GM23248 (cell line): Measurements from ENCODE around the gene SGTA. TPM values are rescaled to one million over a fixed set of nuclear protein-coding genes. Genes with fewer than 3 reads are reported as not detected.

Source experiments
- DNase-seq: peaks from one replicate; pipeline ENCODE4 v3.0.0-alpha.2; 2015
- H2AFZ ChIP-seq: fragments of 200-600 bp; sonication (generic); 2 replicates; pipeline ENCODE4 v1.6.1; 2016; ENCODE audit warnings: antibody characterized with exemption
- H3F3A ChIP-seq: fragments of 200-600 bp; sonication (generic); 2 replicates; pipeline ENCODE4 v1.6.1; 2016; ENCODE audit warnings: mild to moderate bottlenecking, antibody characterized with exemption, mixed run types; ENCODE audit not compliant: insufficient read depth
- H3K27ac ChIP-seq: fragments of 200-600 bp; sonication (generic); 2 replicates; pipeline ENCODE4 v1.5.1; 2016; ENCODE audit warnings: mild to moderate bottlenecking
- H3K27me3 ChIP-seq: fragments of 200-600 bp; sonication (generic); replicated peaks from 2 replicates; pipeline ENCODE4 v1.6.1; 2016; ENCODE audit warnings: mild to moderate bottlenecking; ENCODE audit not compliant: insufficient read depth
- H3K36me3 ChIP-seq: fragments of 200-600 bp; sonication (generic); 2 replicates; pipeline ENCODE4 v1.6.1; 2016; ENCODE audit warnings: low read depth, mild to moderate bottlenecking
- H3K4me1 ChIP-seq: fragments of 200-600 bp; sonication (generic); 2 replicates; pipeline ENCODE4 v1.6.1; 2016; ENCODE audit warnings: mild to moderate bottlenecking; ENCODE audit not compliant: insufficient read depth
- H3K4me2 ChIP-seq: fragments of 200-600 bp; sonication (generic); one replicate; pipeline ENCODE4 v1.6.1; 2016; ENCODE audit warnings: mild to moderate bottlenecking; ENCODE audit not compliant: unreplicated experiment
- H3K4me3 ChIP-seq: fragments of 200-600 bp; sonication (generic); 2 replicates; pipeline ENCODE4 v1.5.1; 2016; ENCODE audit warnings: mild to moderate bottlenecking
- H3K79me2 ChIP-seq: fragments of 200-600 bp; sonication (generic); 2 replicates; pipeline ENCODE4 v1.6.1; 2016; ENCODE audit warnings: mild to moderate bottlenecking; ENCODE audit not compliant: insufficient read depth
- H3K9ac ChIP-seq: fragments of 200-600 bp; sonication (generic); 2 replicates; pipeline ENCODE4 v1.6.1; 2016; ENCODE audit warnings: mild to moderate bottlenecking
- H3K9me2 ChIP-seq: fragments of 200-600 bp; sonication (generic); 2 replicates; pipeline ENCODE4 v1.6.1; 2016; ENCODE audit warnings: mixed run types, mild to moderate bottlenecking, moderate library complexity; ENCODE audit not compliant: insufficient read depth
- H3K9me3 ChIP-seq: fragments of 200-600 bp; sonication (generic); one replicate; pipeline ENCODE4 v1.6.1; 2017; ENCODE audit warnings: low read depth
- H4K20me1 ChIP-seq: fragments of 200-600 bp; sonication (generic); 2 replicates; pipeline ENCODE4 v1.6.0; 2016; ENCODE audit not compliant: insufficient read depth
- EZH2 ChIP-seq: fragments of 200-600 bp; sonication (generic); IDR thresholded peaks from 2 replicates; pipeline ENCODE4 v1.6.1; 2018; ENCODE audit warnings: antibody characterized with exemption, mild to moderate bottlenecking; ENCODE audit not compliant: insufficient read depth, poor library complexity, severe bottlenecking
- EZH2phosphoT487 ChIP-seq: fragments of 200-600 bp; sonication (generic); IDR thresholded peaks from 2 replicates; pipeline ENCODE4 v1.6.1; 2018; ENCODE audit warnings: antibody characterized with exemption, moderate library complexity, mild to moderate bottlenecking, low read depth; ENCODE audit not compliant: insufficient read depth
- WGBS, 2 experiments: methylation state at CpG; one replicate each; pipeline ENCODE4 v1.1.6; 2015 to 2017; ENCODE audit warnings: low lambda C conversion rate in 2 of 2, low coverage in 1 of 2; ENCODE audit errors: missing lambda C conversion rate in 2 of 2; 5-methylcytosine and 5-hydroxymethylcytosine counted together
- in situ Hi-C: fragments of 300-500 bp; cut with MboI; formaldehyde crosslinking; loops from 2 replicates; pipeline ENCODE4 v1.15.0; 2020
- polyA plus RNA-seq: library from polyadenylated mRNA; unstranded; fragments of >200 nt; fragmentation: Nextera tagmentation; extraction: Ambion mirVana; gene quantifications from 2 replicates; pipeline ENCODE4 v1.2.1, GENCODE V29; 2016
- total RNA-seq: library from RNA; depleted of rRNA; stranded (reverse); fragments of >200 nt; shearing (Covaris generic); gene quantifications from 2 replicates; pipeline ENCODE4 v1.2.3, GENCODE V29; 2014

SGTA gene
- total and polyA plus RNA-seq, 2 experiments from 2014 or later: 57.5 to 66.2 TPM

DNA sequence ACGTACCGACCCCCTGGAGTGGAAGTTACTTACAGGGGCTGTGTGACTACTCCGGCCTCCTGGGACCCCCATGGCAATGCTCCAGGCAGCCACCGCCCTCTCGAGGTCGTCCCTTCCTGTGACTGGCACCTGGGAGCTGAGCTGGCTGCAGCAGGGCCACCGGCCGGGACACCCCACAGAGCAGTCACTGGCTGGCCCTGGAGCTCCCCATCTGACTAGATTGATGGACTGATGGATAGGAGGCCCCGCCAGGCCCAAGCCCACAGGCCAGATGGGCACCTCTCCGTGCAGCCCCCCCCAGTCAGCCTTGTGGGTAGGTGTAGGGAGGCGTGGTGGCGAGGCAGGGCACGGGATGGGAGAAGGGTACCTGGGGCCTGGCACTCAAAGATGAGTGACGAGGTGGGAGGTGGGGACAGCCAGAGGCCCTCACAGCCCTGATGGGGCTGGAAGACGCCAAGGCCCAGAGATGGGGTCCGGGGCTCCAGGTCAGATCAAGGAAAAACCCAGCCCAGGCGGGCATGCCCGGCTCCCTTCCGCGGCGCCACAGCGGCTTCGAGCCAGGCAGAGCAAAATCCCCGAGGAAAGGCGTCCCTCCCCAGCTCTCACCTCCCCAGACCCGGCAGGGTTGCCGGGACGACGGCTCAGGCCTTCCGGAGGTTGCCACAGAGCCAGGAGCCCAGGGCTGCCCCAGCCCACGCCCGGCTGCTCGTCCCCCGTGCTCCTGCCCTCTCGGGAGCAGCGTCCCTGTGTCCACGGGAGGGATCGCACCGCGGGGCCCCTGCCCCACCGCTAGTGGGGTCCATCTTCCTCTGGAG, 51.7 kb downstream of the SGTA start:
- in situ Hi-C loops: no loop called here
- no peaks in the 10 kb centered on the region for H3K36me3 ChIP-seq
- no peak overlapping the region for H3K27ac ChIP-seq
- H3K27me3 ChIP-seq: no peaks in the 10 kb centered on the region
- no peaks in the 10 kb centered on the region for H4K20me1 ChIP-seq
- H3K9me3 ChIP-seq: no peaks in the 10 kb centered on the region
- no peaks in the 10 kb centered on the region for H3K4me1 ChIP-seq
- H2AFZ ChIP-seq: no peak overlapping the region
- no peaks in the 10 kb centered on the region for H3F3A ChIP-seq
- H3K9ac ChIP-seq: no peak overlapping the region
- WGBS, 2 experiments: 71 to 75% methylated on average over 35 to 40 of the region's 41 CpGs
- no peak overlapping the region for H3K4me3 ChIP-seq
- no peak overlapping the region for H3K4me2 ChIP-seq
- H3K9me2 ChIP-seq: no peaks in the 10 kb centered on the region
- DNase-seq: no peak
- TF ChIP-seq EZH2 (no peak), EZH2phosphoT487 (no peak)
- H3K79me2 ChIP-seq: no peaks in the 10 kb centered on the region

DNA sequence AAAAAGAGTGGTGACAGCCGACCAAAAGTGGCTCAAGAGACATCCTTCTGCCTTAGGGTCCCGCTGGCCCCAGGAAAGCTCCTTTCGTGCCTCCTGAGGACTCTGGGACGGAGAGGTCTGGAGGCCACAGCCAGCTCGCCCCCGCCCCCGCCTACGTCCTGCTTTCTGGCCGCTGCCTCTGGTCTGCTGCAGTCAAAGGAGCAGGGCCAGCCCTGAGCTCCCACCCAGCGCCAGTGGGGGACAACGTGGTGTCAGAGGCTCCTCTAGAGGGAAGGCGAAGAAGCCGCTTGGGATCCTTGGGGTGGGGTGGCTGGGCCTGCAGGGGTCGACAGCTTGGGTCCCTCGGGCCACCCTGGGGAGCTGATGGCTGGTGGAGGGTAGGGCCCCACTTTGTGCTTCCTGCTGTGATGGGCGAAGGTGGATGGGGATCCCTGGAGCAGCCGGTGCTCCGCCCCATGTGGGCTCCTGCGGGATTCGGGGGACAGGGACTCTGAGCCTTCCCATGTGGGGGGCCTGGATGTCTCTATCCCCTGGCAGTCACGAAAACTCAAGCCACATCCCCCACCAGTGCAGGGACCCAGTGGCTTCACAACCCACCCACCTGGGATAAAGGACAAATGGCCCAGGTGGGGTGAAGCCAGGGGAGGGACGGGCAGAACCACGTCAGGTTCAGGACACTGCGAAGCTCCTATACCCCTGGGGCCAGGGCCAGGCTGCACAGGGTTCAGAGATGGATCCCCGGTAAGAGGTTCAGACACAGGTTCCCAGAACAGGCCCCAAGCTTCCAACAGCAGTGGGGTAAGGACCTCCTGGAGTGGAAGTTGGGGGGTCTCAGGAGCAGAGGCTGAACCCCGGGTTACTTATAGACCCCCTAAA, 52.9 kb downstream of the SGTA start:
- in situ Hi-C loops: no loop called here
- H3K36me3 ChIP-seq: no peaks in the 10 kb centered on the region
- H3K4me3 ChIP-seq: no peak overlapping the region
- H3K27ac ChIP-seq: no peak overlapping the region
- no peak overlapping the region for H3K4me2 ChIP-seq
- no peaks in the 10 kb centered on the region for H3K79me2 ChIP-seq
- H3K9me3 ChIP-seq: no peaks in the 10 kb centered on the region
- no peak overlapping the region for H3K9ac ChIP-seq
- no peak overlapping the region for H2AFZ ChIP-seq
- no peaks in the 10 kb centered on the region for H3K9me2 ChIP-seq
- TF ChIP-seq EZH2: no peak
- no peak for TF ChIP-seq EZH2phosphoT487
- H3K4me1 ChIP-seq: no peaks in the 10 kb centered on the region
- WGBS, 2 experiments: 83 to 85% methylated on average over 26 of the region's 26 CpGs
- H3K27me3 ChIP-seq: no peaks in the 10 kb centered on the region
- no peaks in the 10 kb centered on the region for H4K20me1 ChIP-seq
- no peaks in the 10 kb centered on the region for H3F3A ChIP-seq
- DNase-seq: no peak

DNA sequence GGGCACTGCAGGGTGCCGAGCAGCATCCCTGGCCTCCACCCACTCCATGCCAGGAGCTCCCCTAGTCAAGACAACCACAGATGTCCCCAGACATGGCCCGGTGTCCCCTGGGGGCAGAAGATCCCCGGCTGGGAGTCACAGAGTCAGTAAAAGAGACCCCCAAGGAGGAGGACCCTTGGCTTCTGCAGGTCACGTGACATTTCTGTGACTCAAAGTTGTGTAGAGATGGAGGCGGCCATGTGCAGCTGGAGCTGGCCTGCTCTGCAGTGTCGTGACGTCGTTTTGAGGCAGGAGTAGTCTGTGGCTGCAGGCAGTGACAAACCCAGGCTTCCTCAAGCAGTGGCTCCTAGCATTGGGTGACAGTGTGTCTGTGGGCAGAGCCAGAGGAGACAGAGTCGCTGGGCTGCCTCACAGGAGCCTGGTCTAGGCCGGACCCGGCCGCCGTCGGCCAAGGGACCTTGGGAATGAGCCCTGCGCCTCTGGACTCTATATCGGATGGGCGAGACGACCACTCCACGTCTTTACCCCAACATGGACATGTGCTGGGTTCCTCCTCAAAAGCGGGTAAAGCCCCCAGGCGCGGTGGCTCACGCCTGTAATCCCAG, 54.2 kb downstream of the SGTA start:
- Histone ChIP-seq H2AFZ (no peak overlapping the region), H3F3A (no peaks in the 10 kb centered on the region), H4K20me1 (no peaks in the 10 kb centered on the region), H3K9ac (no peak overlapping the region), H3K27me3 (no peaks in the 10 kb centered on the region), H3K79me2 (no peaks in the 10 kb centered on the region), H3K27ac (no peak overlapping the region), H3K36me3 (no peaks in the 10 kb centered on the region), H3K4me3 (no peak overlapping the region), H3K9me3 (no peaks in the 10 kb centered on the region), H3K9me2 (no peaks in the 10 kb centered on the region), H3K4me1 (no peaks in the 10 kb centered on the region), H3K4me2 (no peak overlapping the region)
- TF ChIP-seq EZH2: no peak
- TF ChIP-seq EZH2phosphoT487: no peak
- WGBS, 2 experiments: 75 to 77% methylated on average over 23 of the region's 23 CpGs
- in situ Hi-C loops: no loop called here
- no peak for DNase-seq

DNA sequence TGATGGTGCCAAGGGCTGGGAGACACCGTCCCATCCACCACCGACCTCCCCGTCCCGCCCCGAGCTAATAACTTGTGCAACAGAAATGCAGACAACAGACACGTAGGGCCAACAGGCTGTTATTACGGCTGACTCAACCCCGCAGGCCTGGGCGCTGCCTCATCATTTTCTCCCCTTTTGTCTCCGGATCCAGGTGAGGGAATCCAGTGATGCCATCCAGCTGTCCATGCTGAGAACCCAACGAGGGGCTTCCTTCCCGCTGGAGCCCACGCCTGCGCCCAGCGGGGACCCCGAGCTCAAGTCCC, 55.5 kb downstream of the SGTA start:
- H3K9ac ChIP-seq: no peak overlapping the region
- no peaks in the 10 kb centered on the region for H3F3A ChIP-seq
- H2AFZ ChIP-seq: no peak overlapping the region
- H3K27me3 ChIP-seq: no peaks in the 10 kb centered on the region
- DNase-seq: peak; percentile 74
- no peaks in the 10 kb centered on the region for H4K20me1 ChIP-seq
- 28 to 32% methylated on average over 16 of the region's 16 CpGs for WGBS, 2 experiments
- in situ Hi-C loops: no loop called here
- no peaks in the 10 kb centered on the region for H3K9me2 ChIP-seq
- no peaks in the 10 kb centered on the region for H3K9me3 ChIP-seq
- no peak overlapping the region for H3K4me2 ChIP-seq
- no peak overlapping the region for H3K4me3 ChIP-seq
- TF ChIP-seq EZH2: no peak
- TF ChIP-seq EZH2phosphoT487: no peak
- H3K27ac ChIP-seq: no peak overlapping the region
- no peaks in the 10 kb centered on the region for H3K79me2 ChIP-seq
- H3K4me1 ChIP-seq: peaks cover 9% of the 10 kb centered on the region; the same call in 1 of the 2 replicates
- no peaks in the 10 kb centered on the region for H3K36me3 ChIP-seq
